ENCODE results near the gene JAKMIP3. TPM values are rescaled to one million over a fixed set of nuclear protein-coding genes. Genes with fewer than 3 reads are reported as not detected.
A peak's percentile ranks its signal among the peaks of the same experiment; 100 is the strongest.

JAKMIP3 gene
- total RNA-seq, 4 donors from 2014 or later, result 0.42 to 0.98 (median 0.67) TPM

- Histone ChIP-seq H3K27ac (no peak overlapping the region), H3K9me3 (no peaks in the 10 kb centered on the region), H3K27me3 (no peaks in the 10 kb centered on the region), H3K36me3 (no peaks in the 10 kb centered on the region), H3K4me3 (no peak overlapping the region), H3K4me1 (peaks cover 0 to 5% (median 0%) of the 10 kb centered on the region in 4 donors)
- WGBS, 2 donors, result 78 to 87% methylated on average over 18 to 27 of the region's 27 CpGs
- TF ChIP-seq EP300 (IDR thresholded peaks at IDR 0.05) (no peak), POLR2A (IDR thresholded peaks at IDR 0.05) (no peak), CTCF (IDR thresholded peaks at IDR 0.05) (no peak)
- DNase-seq (ENCODE audit: low spot score in 2 of 2), result no peak
Observed at GRCh38 chr10:132107186-132107948, 41.6 kb downstream of the JAKMIP3 start.

GRCh38 chr10:132107949-132108877 is 42.5 kb downstream of the JAKMIP3 start:
- no peak for DNase-seq (ENCODE audit: low spot score in 2 of 2)
- no peak for TF ChIP-seq EP300 (IDR thresholded peaks at IDR 0.05)
- no peak for TF ChIP-seq CTCF (IDR thresholded peaks at IDR 0.05)
- TF ChIP-seq POLR2A (IDR thresholded peaks at IDR 0.05), result no peak
- H3K36me3 ChIP-seq, result no peaks in the 10 kb centered on the region
- H3K4me3 ChIP-seq, result no peak overlapping the region
- H3K4me1 ChIP-seq, result peaks cover 0 to 5% (median 0%) of the 10 kb centered on the region in 4 donors
- WGBS, 2 donors, result 76 to 79% methylated on average over 13 of the region's 13 CpGs
- H3K27me3 ChIP-seq, result no peaks in the 10 kb centered on the region
- H3K27ac ChIP-seq, result no peak overlapping the region
- H3K9me3 ChIP-seq, result no peaks in the 10 kb centered on the region

- H3K4me1 ChIP-seq, result peaks cover 0 to 5% (median 0%) of the 10 kb centered on the region in 4 donors
- H3K27me3 ChIP-seq, result no peaks in the 10 kb centered on the region
- peak in 1 of 2 donors; percentile 43 for DNase-seq (ENCODE audit: low spot score in 2 of 2)
- no peaks in the 10 kb centered on the region for H3K36me3 ChIP-seq
- H3K9me3 ChIP-seq, result no peaks in the 10 kb centered on the region
- H3K27ac ChIP-seq, result no peak overlapping the region
- no peak overlapping the region for H3K4me3 ChIP-seq
- no peak for TF ChIP-seq CTCF (IDR thresholded peaks at IDR 0.05)
- TF ChIP-seq EP300 (IDR thresholded peaks at IDR 0.05), result peak in 1 of 2 donors; percentile 60
- WGBS, 2 donors, result 70 to 79% methylated on average over 19 of the region's 19 CpGs
Observed at GRCh38 chr10:132109341-132110110, 43.8 kb downstream of the JAKMIP3 start.

- WGBS, 2 donors, result 57 to 65% methylated on average over 11 to 12 of the region's 14 CpGs
Observed at GRCh38 chr10:132110111-132110521, 44.4 kb downstream of the JAKMIP3 start.

More at GRCh38 chr10:132110111-132110521, 44.4 kb downstream of the JAKMIP3 start:
- Histone ChIP-seq H3K27ac (no peak overlapping the region), H3K27me3 (no peaks in the 10 kb centered on the region), H3K4me1 (peaks cover 0 to 5% (median 0%) of the 10 kb centered on the region in 4 donors), H3K4me3 (no peak overlapping the region), H3K9me3 (no peaks in the 10 kb centered on the region), H3K36me3 (no peaks in the 10 kb centered on the region)
- DNase-seq (ENCODE audit: low spot score in 2 of 2), result no peak
- TF ChIP-seq POLR2A (IDR thresholded peaks at IDR 0.05) (no peak), EP300 (IDR thresholded peaks at IDR 0.05) (no peak), CTCF (IDR thresholded peaks at IDR 0.05) (no peak)
